OCI-LY7 (cell line): Measurements from ENCODE around the gene SULT1C2.

Experiments used
- CTCF ChIP-seq: fragments of 200-600 bp; sonication (generic); conservative IDR thresholded peaks from 2 replicates; pipeline ENCODE4 v1.5.1; 2014; ENCODE audit warnings: mild to moderate bottlenecking, antibody characterized with exemption, low read length, moderate library complexity, mixed read lengths
- EZH2phosphoT487 ChIP-seq: fragments of 200-600 bp; sonication (generic); IDR thresholded peaks from 2 replicates; pipeline ENCODE4 v1.6.1; 2018; ENCODE audit warnings: low read depth, borderline replicate concordance, mild to moderate bottlenecking, mixed run types, antibody characterized with exemption, low read length, moderate library complexity, mixed read lengths

- TF ChIP-seq CTCF (no peak), EZH2phosphoT487 (no peak)
Measured at GRCh38 chr2:108288534-108289106, at the start of gene SULT1C2.
